Measurements from ENCODE around the gene P2RX2.

P2RX2 gene

DNA sequence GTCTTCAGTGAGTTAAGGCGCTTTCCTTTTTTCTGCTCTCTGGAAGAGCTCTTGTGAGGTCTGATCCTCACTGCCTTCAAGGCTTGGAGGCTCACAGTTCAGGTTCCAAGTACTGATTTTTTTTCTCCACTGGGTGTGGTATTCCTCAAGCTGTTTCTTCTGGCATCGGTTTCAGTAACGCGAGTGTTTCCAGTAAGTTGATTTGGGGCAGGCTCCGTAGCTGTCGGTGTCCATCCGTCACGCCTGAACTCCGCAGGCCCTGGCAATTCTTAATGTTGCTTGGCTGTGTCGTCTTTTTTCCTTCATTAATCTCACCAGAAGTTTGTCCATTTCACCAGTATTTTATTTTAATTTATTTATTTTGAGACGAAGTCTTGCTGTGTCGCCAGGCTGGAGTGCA is 38.8 kb upstream of the P2RX2 start:
- DNase-seq (ENCODE audit: low spot score in 2 of 2) = no peak
- H3K4me1 Mint-ChIP-seq = no peaks in the 10 kb centered on the region

GRCh38 chr12:132580701-132581292 is 37.8 kb upstream of the P2RX2 start:
- Mint-ChIP-seq H3K9me3 (no peaks in the 10 kb centered on the region), H3K27ac (no peak overlapping the region), H3K4me1 (no peaks in the 10 kb centered on the region), H3K4me3 (no peak overlapping the region), H3K36me3 (peaks cover 25% of the 10 kb centered on the region)
- DNase-seq (ENCODE audit: low spot score in 2 of 2) (no peak), ATAC-seq (no peak)

More for the DNA sequence above, 38.8 kb upstream of the P2RX2 start:
- H3K9me3 Mint-ChIP-seq = no peaks in the 10 kb centered on the region
- H3K27ac Mint-ChIP-seq = no peak overlapping the region
- H3K4me3 Mint-ChIP-seq = no peak overlapping the region
- peaks cover 30% of the 10 kb centered on the region for H3K36me3 Mint-ChIP-seq
- ATAC-seq = no peak

GRCh38 chr12:132581348-132582057 is 37.1 kb upstream of the P2RX2 start:
- no peak for DNase-seq (ENCODE audit: low spot score in 2 of 2)
- Mint-ChIP-seq H3K9me3 (no peaks in the 10 kb centered on the region), H3K36me3 (peaks cover 19% of the 10 kb centered on the region), H3K27ac (no peak overlapping the region), H3K4me1 (no peaks in the 10 kb centered on the region), H3K4me3 (no peak overlapping the region)
- ATAC-seq = no peak

DNA sequence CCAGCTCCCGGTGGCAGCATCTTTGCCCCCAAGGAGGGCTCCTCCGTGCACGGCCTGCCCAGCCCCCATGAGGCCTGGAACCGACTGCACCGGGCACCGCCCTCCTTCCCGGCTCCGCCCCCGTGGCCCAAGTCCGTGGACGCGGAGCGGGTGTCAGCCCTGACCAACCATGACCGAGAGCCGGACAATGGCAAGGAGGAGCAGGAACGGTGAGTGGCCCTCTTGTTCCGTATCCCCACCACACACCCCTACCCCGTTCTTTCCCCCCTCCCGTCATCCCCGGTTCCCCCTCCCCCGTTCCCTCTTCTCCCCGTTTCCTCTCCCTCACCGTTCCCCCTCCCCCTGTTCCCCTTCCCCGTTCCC is 36.5 kb upstream of the P2RX2 start:
- no peaks in the 10 kb centered on the region for H3K4me1 Mint-ChIP-seq
- H3K4me3 Mint-ChIP-seq = no peak overlapping the region
- H3K9me3 Mint-ChIP-seq = no peaks in the 10 kb centered on the region
- no peak for ATAC-seq
- H3K36me3 Mint-ChIP-seq = peaks cover 14% of the 10 kb centered on the region
- no peak overlapping the region for H3K27ac Mint-ChIP-seq
- DNase-seq (ENCODE audit: low spot score in 2 of 2) = no peak

- Mint-ChIP-seq H3K4me3 (no peak overlapping the region), H3K9me3 (no peaks in the 10 kb centered on the region), H3K27ac (no peak overlapping the region), H3K36me3 (peaks cover 14% of the 10 kb centered on the region), H3K4me1 (no peaks in the 10 kb centered on the region)
- ATAC-seq (no peak), DNase-seq (ENCODE audit: low spot score in 2 of 2) (no peak)
Observed at GRCh38 chr12:132582582-132583410, 35.8 kb upstream of the P2RX2 start.

GRCh38 chr12:132583411-132583710 is 35.2 kb upstream of the P2RX2 start:
- ATAC-seq (no peak), DNase-seq (ENCODE audit: low spot score in 2 of 2) (no peak)
- H3K4me1 Mint-ChIP-seq = no peaks in the 10 kb centered on the region
- H3K36me3 Mint-ChIP-seq = peaks cover 14% of the 10 kb centered on the region
- H3K27ac Mint-ChIP-seq = no peak overlapping the region
- H3K4me3 Mint-ChIP-seq = no peak overlapping the region
- no peaks in the 10 kb centered on the region for H3K9me3 Mint-ChIP-seq

- H3K36me3 Mint-ChIP-seq = peaks cover 14% of the 10 kb centered on the region
- no peaks in the 10 kb centered on the region for H3K4me1 Mint-ChIP-seq
- H3K9me3 Mint-ChIP-seq = peaks cover under 1% of the 10 kb centered on the region
- ATAC-seq (no peak), DNase-seq (ENCODE audit: low spot score in 2 of 2) (no peak)
- H3K27ac Mint-ChIP-seq = no peak overlapping the region
- H3K4me3 Mint-ChIP-seq = no peak overlapping the region
Observed at GRCh38 chr12:132583736-132584135, 34.8 kb upstream of the P2RX2 start.

- H3K4me1 Mint-ChIP-seq = no peaks in the 10 kb centered on the region
- no peak for DNase-seq (ENCODE audit: low spot score in 2 of 2)
- no peak overlapping the region for H3K4me3 Mint-ChIP-seq
- peaks cover 4% of the 10 kb centered on the region for H3K9me3 Mint-ChIP-seq
- no peak overlapping the region for H3K27ac Mint-ChIP-seq
- peaks cover 8% of the 10 kb centered on the region for H3K36me3 Mint-ChIP-seq
- no peak for ATAC-seq
Observed at GRCh38 chr12:132584429-132584828, 34.1 kb upstream of the P2RX2 start.

DNA sequence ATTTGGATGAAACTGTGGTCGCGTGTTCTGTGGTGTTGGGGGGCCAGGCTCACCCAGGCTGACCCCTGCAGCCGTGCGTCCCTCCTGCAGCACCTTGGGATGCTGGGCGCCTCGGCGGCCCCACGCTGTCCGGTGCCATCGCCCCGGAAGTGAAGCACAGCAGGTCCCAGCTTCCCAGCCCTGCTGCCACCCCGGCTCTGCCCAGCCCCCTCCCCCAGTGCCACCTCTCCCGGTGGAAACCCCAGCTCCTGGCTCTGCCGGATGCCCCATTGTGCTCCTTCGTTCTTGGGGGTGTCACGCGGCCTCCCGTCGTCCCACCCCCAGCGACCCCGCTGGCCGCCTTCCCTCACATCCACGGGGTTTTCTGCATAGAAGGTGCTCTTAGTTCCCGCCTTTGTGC is 33.4 kb upstream of the P2RX2 start:
- DNase-seq (ENCODE audit: low spot score in 2 of 2) = no peak
- no peaks in the 10 kb centered on the region for H3K4me1 Mint-ChIP-seq

GRCh38 chr12:132586929-132587328 is 31.6 kb upstream of the P2RX2 start:
- Mint-ChIP-seq H3K4me3 (no peak overlapping the region), H3K9me3 (peaks cover 4% of the 10 kb centered on the region), H3K27ac (no peak overlapping the region), H3K4me1 (no peaks in the 10 kb centered on the region), H3K36me3 (peaks cover 6% of the 10 kb centered on the region)
- DNase-seq (ENCODE audit: low spot score in 2 of 2) (no peak), ATAC-seq (no peak)

More for the DNA sequence above, 33.4 kb upstream of the P2RX2 start:
- H3K27ac Mint-ChIP-seq = no peak overlapping the region
- ATAC-seq = no peak
- H3K36me3 Mint-ChIP-seq = peaks cover 6% of the 10 kb centered on the region
- H3K9me3 Mint-ChIP-seq = peaks cover 4% of the 10 kb centered on the region
- H3K4me3 Mint-ChIP-seq = no peak overlapping the region

- DNase-seq (ENCODE audit: low spot score in 2 of 2) (no peak), ATAC-seq (no peak)
- H3K9me3 Mint-ChIP-seq = peaks cover 4% of the 10 kb centered on the region
- H3K4me1 Mint-ChIP-seq = no peaks in the 10 kb centered on the region
- peaks cover 6% of the 10 kb centered on the region for H3K36me3 Mint-ChIP-seq
- no peak overlapping the region for H3K27ac Mint-ChIP-seq
- no peak overlapping the region for H3K4me3 Mint-ChIP-seq
Observed at GRCh38 chr12:132587781-132588180, 30.8 kb upstream of the P2RX2 start.

GRCh38 chr12:132588319-132588718 is 30.3 kb upstream of the P2RX2 start:
- H3K4me1 Mint-ChIP-seq = no peaks in the 10 kb centered on the region
- peaks cover 6% of the 10 kb centered on the region for H3K36me3 Mint-ChIP-seq
- H3K27ac Mint-ChIP-seq = no peak overlapping the region
- DNase-seq (ENCODE audit: low spot score in 2 of 2) (no peak), ATAC-seq (no peak)
- H3K4me3 Mint-ChIP-seq = no peak overlapping the region
- peaks cover 4% of the 10 kb centered on the region for H3K9me3 Mint-ChIP-seq

GRCh38 chr12:132588821-132589669 is 29.5 kb upstream of the P2RX2 start:
- Mint-ChIP-seq H3K36me3 (peaks cover 1% of the 10 kb centered on the region), H3K27ac (no peak overlapping the region)
- no peak for ATAC-seq

DNA sequence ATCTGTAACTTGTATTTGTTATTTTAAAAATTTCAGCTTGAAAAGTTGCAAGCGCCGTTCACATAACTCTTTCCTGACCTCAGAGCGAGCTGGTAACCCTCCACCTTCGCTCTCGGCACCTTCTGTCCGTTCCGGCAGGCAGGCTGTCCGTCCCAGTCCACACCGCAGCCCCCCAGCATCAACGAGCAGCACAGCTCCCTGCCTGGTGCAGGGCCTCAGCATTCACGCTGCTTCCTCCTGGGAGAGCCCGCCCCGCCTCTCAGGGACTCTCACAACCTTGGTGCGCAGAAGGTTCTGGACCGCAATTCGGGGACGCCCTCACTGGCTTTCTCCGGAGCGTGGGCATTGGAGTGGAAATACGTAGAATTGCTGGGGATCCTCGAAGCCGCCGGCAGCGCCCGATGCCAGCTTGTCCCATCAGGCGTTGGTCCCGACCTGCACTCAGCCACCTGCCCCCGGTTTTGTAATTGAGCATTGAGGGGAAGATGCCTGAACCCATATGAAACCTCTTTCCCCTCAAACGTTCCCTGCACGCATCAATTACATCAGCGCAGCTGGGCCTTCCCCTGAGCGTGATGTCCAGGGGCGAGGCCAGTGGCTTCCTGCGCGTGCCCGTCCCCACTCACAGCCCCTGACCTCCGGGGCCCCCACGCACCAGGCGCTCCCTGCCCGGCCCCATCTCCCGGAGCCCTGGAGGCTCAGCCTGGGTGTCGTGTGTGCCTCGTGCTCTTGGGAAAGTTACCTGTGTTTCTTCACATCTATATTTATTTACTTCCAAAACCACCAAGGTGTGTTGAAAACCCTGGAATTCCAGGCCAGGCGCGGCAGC is 27.3 kb upstream of the P2RX2 start:
- H3K4me3 Mint-ChIP-seq = no peak overlapping the region
- H3K36me3 Mint-ChIP-seq = no peaks in the 10 kb centered on the region
- peaks cover 4% of the 10 kb centered on the region for H3K9me3 Mint-ChIP-seq
- H3K4me1 Mint-ChIP-seq = peaks cover 7% of the 10 kb centered on the region
- no peak overlapping the region for H3K27ac Mint-ChIP-seq
- ATAC-seq (no peak), DNase-seq (ENCODE audit: low spot score in 2 of 2) (no peak)

More at GRCh38 chr12:132588821-132589669, 29.5 kb upstream of the P2RX2 start:
- Mint-ChIP-seq H3K4me3 (no peak overlapping the region), H3K4me1 (peaks cover 6% of the 10 kb centered on the region), H3K9me3 (peaks cover 4% of the 10 kb centered on the region)
- DNase-seq (ENCODE audit: low spot score in 2 of 2) = no peak

Data from stimulated activated effector memory CD8-positive, alpha-beta T cell treated with anti-CD3 and anti-CD28 coated beads, Interleukin-12 subunit alpha, Interleukin-12 subunit beta, amount 100 ng/mL, for 72 hours (primary cell).